Non-pigmented ciliary epithelial cell (primary cell): ENCODE results near the gene TAGLN3.
A peak's percentile ranks its signal among the peaks of the same experiment; 100 is the strongest.

Experiments used
- DNase-seq: peaks from one replicate; pipeline ENCODE4 v3.0.0-alpha.2; 2010; ENCODE audit warnings: low read depth

The TAGLN3 gene

GRCh38 chr3:111998636-111999483 is at the start of gene TAGLN3:
Gene TAGLN3 (plus strand): TSS chr3:111998922. CDS start chr3:111999423, 501 bp downstream.
- DNase-seq: no peak

GRCh38 chr3:111949712-111950111 is 49.0 kb upstream of the TAGLN3 start:
- DNase-seq: no peak

- DNase-seq: no peak
Measured at GRCh38 chr3:111951032-111951431, 47.7 kb upstream of the TAGLN3 start.

- no peak for DNase-seq
Measured at GRCh38 chr3:111952086-111952485, 46.6 kb upstream of the TAGLN3 start.

GRCh38 chr3:111952866-111953450 is 45.8 kb upstream of the TAGLN3 start:
- DNase-seq: no peak

- no peak for DNase-seq
Measured at GRCh38 chr3:111954228-111954990, 44.3 kb upstream of the TAGLN3 start.

- no peak for DNase-seq
Measured at GRCh38 chr3:111955876-111956275, 42.8 kb upstream of the TAGLN3 start.

- DNase-seq: no peak
Measured at GRCh38 chr3:111956449-111956848, 42.3 kb upstream of the TAGLN3 start.

GRCh38 chr3:111956995-111957734 is 41.6 kb upstream of the TAGLN3 start:
- no peak for DNase-seq

GRCh38 chr3:111961461-111962164 is 37.1 kb upstream of the TAGLN3 start:
- DNase-seq: no peak

- peak; percentile 54 for DNase-seq
Measured at GRCh38 chr3:111963424-111963823, 35.3 kb upstream of the TAGLN3 start.

- DNase-seq: no peak
Measured at GRCh38 chr3:111965484-111965883, 33.2 kb upstream of the TAGLN3 start.

- DNase-seq: no peak
Measured at GRCh38 chr3:111967068-111967467, 31.7 kb upstream of the TAGLN3 start.

- peak; percentile 36 for DNase-seq
Measured at GRCh38 chr3:111967651-111968274, 31.0 kb upstream of the TAGLN3 start.

GRCh38 chr3:111968319-111969054 is 30.2 kb upstream of the TAGLN3 start:
- DNase-seq: no peak

- no peak for DNase-seq
Measured at GRCh38 chr3:111970376-111970775, 28.3 kb upstream of the TAGLN3 start.

GRCh38 chr3:111971533-111972130 is 27.1 kb upstream of the TAGLN3 start:
- no peak for DNase-seq

- no peak for DNase-seq
Measured at GRCh38 chr3:111972891-111973290, 25.8 kb upstream of the TAGLN3 start.

- DNase-seq: no peak
Measured at GRCh38 chr3:111975131-111975530, 23.6 kb upstream of the TAGLN3 start.

GRCh38 chr3:111976254-111976653 is 22.5 kb upstream of the TAGLN3 start:
- DNase-seq: no peak
